ENCODE measurements around the gene STON2. TPM values are rescaled to one million over a fixed set of nuclear protein-coding genes. Genes with fewer than 3 reads are reported as not detected.
"Not testable (repeated sequence)": the region's sequence is repeated elsewhere in the genome, so short reads cannot be mapped to it uniquely, and the experiment has no call there.

STON2 gene
- total RNA-seq, 2 donors from 2014 or later: 0.64 to 1.5 TPM

- not testable (repeated sequence) for H3K9me3 Mint-ChIP-seq; ATAC-seq (replicated peaks); H3K4me1 Mint-ChIP-seq; H3K27ac Mint-ChIP-seq; H3K4me3 Mint-ChIP-seq; H3K36me3 Mint-ChIP-seq (ENCODE audit: low read depth)
- H3K27me3 Mint-ChIP-seq: peaks cover 13% of the 10 kb centered on the region
Observed at GRCh38 chr14:81380009-81380408, 20.1 kb downstream of the STON2 start.

- Mint-ChIP-seq H3K27ac (no peak overlapping the region), H3K9me3 (no peaks in the 10 kb centered on the region), H3K27me3 (peaks cover 13% of the 10 kb centered on the region), H3K4me3 (no peak overlapping the region), H3K36me3 (ENCODE audit: low read depth) (no peaks in the 10 kb centered on the region), H3K4me1 (no peaks in the 10 kb centered on the region)
- no peak for ATAC-seq (replicated peaks)
Observed at GRCh38 chr14:81371802-81372201, 28.3 kb downstream of the STON2 start.

- H3K9me3 Mint-ChIP-seq: no peaks in the 10 kb centered on the region
Observed at GRCh38 chr14:81367563-81367962, 32.6 kb downstream of the STON2 start.

GRCh38 chr14:81366884-81367283 lies 33.2 kb downstream of the STON2 start:
- Mint-ChIP-seq H3K27ac (no peak overlapping the region), H3K27me3 (peaks cover 7% of the 10 kb centered on the region), H3K4me3 (no peak overlapping the region), H3K4me1 (no peaks in the 10 kb centered on the region), H3K36me3 (ENCODE audit: low read depth) (no peaks in the 10 kb centered on the region), H3K9me3 (no peaks in the 10 kb centered on the region)
- ATAC-seq (replicated peaks): no peak

More at GRCh38 chr14:81367563-81367962, 32.6 kb downstream of the STON2 start:
- no peaks in the 10 kb centered on the region for H3K36me3 Mint-ChIP-seq (ENCODE audit: low read depth)
- no peak overlapping the region for H3K4me3 Mint-ChIP-seq
- no peak overlapping the region for H3K27ac Mint-ChIP-seq
- H3K4me1 Mint-ChIP-seq: no peaks in the 10 kb centered on the region
- H3K27me3 Mint-ChIP-seq: peaks cover 9% of the 10 kb centered on the region
- ATAC-seq (replicated peaks): no peak

- no peak overlapping the region for H3K27ac Mint-ChIP-seq
Observed at GRCh38 chr14:81366214-81366613, 33.9 kb downstream of the STON2 start.

GRCh38 chr14:81363746-81364378 lies 36.3 kb downstream of the STON2 start:
- Mint-ChIP-seq H3K27me3 (peaks cover 4% of the 10 kb centered on the region), H3K36me3 (ENCODE audit: low read depth) (no peaks in the 10 kb centered on the region), H3K9me3 (no peaks in the 10 kb centered on the region), H3K4me3 (no peak overlapping the region), H3K4me1 (no peaks in the 10 kb centered on the region), H3K27ac (no peak overlapping the region)
- no peak for ATAC-seq (replicated peaks)

More at GRCh38 chr14:81366214-81366613, 33.9 kb downstream of the STON2 start:
- H3K36me3 Mint-ChIP-seq (ENCODE audit: low read depth): no peaks in the 10 kb centered on the region
- no peak for ATAC-seq (replicated peaks)
- peaks cover 7% of the 10 kb centered on the region for H3K27me3 Mint-ChIP-seq
- H3K4me3 Mint-ChIP-seq: no peak overlapping the region
- H3K9me3 Mint-ChIP-seq: no peaks in the 10 kb centered on the region
- no peaks in the 10 kb centered on the region for H3K4me1 Mint-ChIP-seq

- no peak for ATAC-seq (replicated peaks)
- no peak overlapping the region for H3K4me3 Mint-ChIP-seq
- no peaks in the 10 kb centered on the region for H3K9me3 Mint-ChIP-seq
- H3K27me3 Mint-ChIP-seq: no peaks in the 10 kb centered on the region
- H3K36me3 Mint-ChIP-seq (ENCODE audit: low read depth): no peaks in the 10 kb centered on the region
- no peak overlapping the region for H3K27ac Mint-ChIP-seq
- no peaks in the 10 kb centered on the region for H3K4me1 Mint-ChIP-seq
Observed at GRCh38 chr14:81353691-81354323, 46.3 kb downstream of the STON2 start.

GRCh38 chr14:81352413-81352812 lies 47.7 kb downstream of the STON2 start:
- no peaks in the 10 kb centered on the region for H3K27me3 Mint-ChIP-seq
- H3K36me3 Mint-ChIP-seq (ENCODE audit: low read depth): no peaks in the 10 kb centered on the region
- H3K9me3 Mint-ChIP-seq: no peaks in the 10 kb centered on the region
- H3K4me1 Mint-ChIP-seq: no peaks in the 10 kb centered on the region
- H3K27ac Mint-ChIP-seq: no peak overlapping the region
- no peak for ATAC-seq (replicated peaks)
- H3K4me3 Mint-ChIP-seq: no peak overlapping the region

- no peaks in the 10 kb centered on the region for H3K9me3 Mint-ChIP-seq
- H3K27me3 Mint-ChIP-seq: peaks cover 4% of the 10 kb centered on the region
- H3K36me3 Mint-ChIP-seq (ENCODE audit: low read depth): no peaks in the 10 kb centered on the region
- ATAC-seq (replicated peaks): no peak
- no peak overlapping the region for H3K4me3 Mint-ChIP-seq
- no peaks in the 10 kb centered on the region for H3K4me1 Mint-ChIP-seq
- H3K27ac Mint-ChIP-seq: no peak overlapping the region
Observed at GRCh38 chr14:81351205-81351604, 48.9 kb downstream of the STON2 start.

- no peaks in the 10 kb centered on the region for H3K36me3 Mint-ChIP-seq (ENCODE audit: low read depth)
- no peaks in the 10 kb centered on the region for H3K9me3 Mint-ChIP-seq
- H3K27ac Mint-ChIP-seq: no peak overlapping the region
- no peak overlapping the region for H3K4me3 Mint-ChIP-seq
- H3K4me1 Mint-ChIP-seq: no peaks in the 10 kb centered on the region
- ATAC-seq (replicated peaks): no peak
- peaks cover 4% of the 10 kb centered on the region for H3K27me3 Mint-ChIP-seq
Observed at GRCh38 chr14:81350344-81351130, 49.6 kb downstream of the STON2 start.

- Mint-ChIP-seq H3K4me3 (no peak overlapping the region), H3K27ac (no peak overlapping the region), H3K27me3 (peaks cover 7% of the 10 kb centered on the region), H3K4me1 (no peaks in the 10 kb centered on the region), H3K9me3 (no peaks in the 10 kb centered on the region), H3K36me3 (ENCODE audit: low read depth) (no peaks in the 10 kb centered on the region)
- no peak for ATAC-seq (replicated peaks)
Observed at GRCh38 chr14:81348061-81348460, 52.1 kb downstream of the STON2 start.

- Mint-ChIP-seq H3K27me3 (peaks cover 10% of the 10 kb centered on the region), H3K36me3 (ENCODE audit: low read depth) (no peaks in the 10 kb centered on the region), H3K4me1 (no peaks in the 10 kb centered on the region), H3K27ac (no peak overlapping the region), H3K9me3 (no peaks in the 10 kb centered on the region), H3K4me3 (no peak overlapping the region)
- no peak for ATAC-seq (replicated peaks)
Observed at GRCh38 chr14:81345781-81346180, 54.3 kb downstream of the STON2 start.

GRCh38 chr14:81344481-81345160 lies 55.5 kb downstream of the STON2 start:
- Mint-ChIP-seq H3K27ac (no peak overlapping the region), H3K9me3 (no peaks in the 10 kb centered on the region), H3K4me1 (no peaks in the 10 kb centered on the region), H3K36me3 (ENCODE audit: low read depth) (no peaks in the 10 kb centered on the region), H3K27me3 (peaks cover 10% of the 10 kb centered on the region), H3K4me3 (no peak overlapping the region)
- ATAC-seq (replicated peaks): no peak

- ATAC-seq (replicated peaks): no peak
- Mint-ChIP-seq H3K27me3 (peaks cover 10% of the 10 kb centered on the region), H3K36me3 (ENCODE audit: low read depth) (no peaks in the 10 kb centered on the region), H3K4me3 (no peak overlapping the region), H3K27ac (no peak overlapping the region), H3K9me3 (no peaks in the 10 kb centered on the region), H3K4me1 (no peaks in the 10 kb centered on the region)
Observed at GRCh38 chr14:81343701-81344100, 56.4 kb downstream of the STON2 start.

Data from activated T-helper 17 cell treated with anti-CD3 and anti-CD28 coated beads, Interleukin-2, amount 50 U/mL, for 72 hours (primary cell).